GM18868 (cell line): ENCODE results near the gene EDA.

Source experiments
- ATAC-seq: cut with Tn5 transposase; IDR thresholded peaks from one replicate; pipeline ENCODE4 v1.9.1; 2021; ENCODE audit warnings: mild to moderate bottlenecking, moderate library complexity; ENCODE audit not compliant: unreplicated experiment

EDA gene

GRCh38 chrX:69615779-69616456 is at the start of gene EDA:
Gene EDA, plus strand, starts transcription at chrX:69616113.
- peak; percentile 87 for ATAC-seq

GRCh38 chrX:69568828-69569227 is 47.1 kb upstream of the EDA start:
- ATAC-seq, result no peak

DNA sequence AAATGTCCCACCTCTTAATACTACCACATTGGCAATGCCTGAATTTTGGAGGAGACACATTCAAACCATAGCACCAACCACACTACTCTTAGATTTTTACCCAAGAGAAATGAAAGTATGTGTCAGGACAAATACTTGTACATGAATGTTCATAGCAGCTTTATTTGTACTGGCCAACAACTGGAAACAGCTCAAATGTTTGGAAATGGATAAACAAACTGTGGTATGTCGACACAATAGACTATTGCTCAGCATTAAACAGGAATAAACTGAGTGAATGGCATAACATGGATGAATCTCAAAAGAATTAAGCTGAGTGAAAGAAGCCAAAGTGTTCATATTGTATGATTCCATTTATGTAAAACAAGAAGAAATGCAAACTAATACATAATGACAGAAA is 18.5 kb upstream of the EDA start:
- ATAC-seq, result no peak

- ATAC-seq, result no peak
Observed at GRCh38 chrX:69600182-69600581, 15.7 kb upstream of the EDA start.

- no peak for ATAC-seq
Observed at GRCh38 chrX:69603566-69604194, 12.2 kb upstream of the EDA start.

GRCh38 chrX:69605521-69605920 is 10.4 kb upstream of the EDA start:
- no peak for ATAC-seq

DNA sequence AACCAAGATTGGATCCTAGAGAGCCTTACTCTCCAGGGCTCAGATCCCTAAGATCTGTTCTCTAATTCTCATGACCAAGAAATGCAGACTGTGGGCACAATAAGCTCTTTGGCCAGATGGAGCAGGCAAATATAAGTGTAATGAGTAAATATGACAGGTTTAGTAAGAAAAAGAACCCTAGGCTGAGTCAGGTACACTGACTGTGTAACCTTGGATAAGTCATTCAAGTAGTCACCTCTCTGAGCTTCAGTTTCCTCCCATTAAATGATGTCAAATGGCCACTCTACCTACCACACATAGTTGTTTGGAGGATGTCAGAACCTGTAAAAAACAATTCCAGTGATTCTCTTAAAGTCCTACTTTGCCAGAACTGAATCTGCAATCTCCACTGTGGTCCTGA is 8.3 kb upstream of the EDA start:
- no peak for ATAC-seq

GRCh38 chrX:69613946-69614345 is 2.0 kb upstream of the EDA start:
- no peak for ATAC-seq

GRCh38 chrX:69614886-69615285 is 1.0 kb upstream of the EDA start:
- no peak for ATAC-seq

- ATAC-seq, result no peak
Observed at GRCh38 chrX:69615342-69615741, 571 bp upstream of the EDA start.

DNA sequence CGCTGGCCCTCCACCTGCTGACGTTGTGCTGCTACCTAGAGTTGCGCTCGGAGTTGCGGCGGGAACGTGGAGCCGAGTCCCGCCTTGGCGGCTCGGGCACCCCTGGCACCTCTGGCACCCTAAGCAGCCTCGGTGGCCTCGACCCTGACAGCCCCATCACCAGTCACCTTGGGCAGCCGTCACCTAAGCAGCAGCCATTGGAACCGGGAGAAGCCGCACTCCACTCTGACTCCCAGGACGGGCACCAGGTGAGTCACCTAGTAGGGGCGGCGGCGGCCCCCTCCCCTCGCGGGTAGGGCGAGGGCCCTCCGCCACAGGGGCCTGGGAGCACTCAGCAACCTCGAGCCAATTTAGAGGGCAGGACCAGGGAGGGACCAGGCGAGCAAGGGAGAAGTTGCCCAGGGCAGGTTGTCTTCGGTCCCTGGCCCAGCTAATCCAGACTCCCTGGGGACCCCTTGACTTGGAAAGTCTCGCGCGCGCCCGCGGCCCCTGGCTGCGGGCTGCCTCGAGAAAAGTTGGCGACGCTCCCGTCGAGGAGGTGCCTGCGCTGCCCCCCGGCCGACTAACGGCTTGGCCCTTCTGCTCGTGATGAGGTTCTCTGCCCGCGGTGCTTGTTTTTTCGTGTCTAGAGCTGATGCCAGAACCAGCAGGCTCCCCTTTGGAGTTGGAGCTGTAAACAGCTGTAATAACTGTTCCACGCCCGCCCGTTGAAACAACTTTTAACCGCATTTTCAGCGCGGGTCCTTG is 717 bp downstream of the EDA start:
- ATAC-seq, result no peak

GRCh38 chrX:69618803-69619202 is 2.9 kb downstream of the EDA start:
- no peak for ATAC-seq

DNA sequence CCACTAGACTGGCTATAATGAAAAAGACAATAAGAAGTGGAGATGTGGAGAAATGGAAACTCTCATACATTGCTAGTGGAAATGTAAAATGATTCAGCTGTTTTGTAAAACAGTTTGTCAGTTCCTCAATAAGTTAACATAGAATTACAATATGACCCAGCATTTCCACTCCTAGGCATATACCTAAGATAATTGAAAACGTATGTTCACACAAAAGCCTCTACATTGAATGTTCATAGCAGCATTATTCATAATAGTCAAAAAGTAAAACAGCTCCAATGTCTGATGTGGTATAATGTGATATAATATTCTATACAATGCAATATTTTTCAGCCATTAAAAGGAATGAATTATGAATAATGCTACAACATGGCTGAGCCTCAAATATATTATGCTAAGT is 10.2 kb downstream of the EDA start:
- no peak for ATAC-seq

DNA sequence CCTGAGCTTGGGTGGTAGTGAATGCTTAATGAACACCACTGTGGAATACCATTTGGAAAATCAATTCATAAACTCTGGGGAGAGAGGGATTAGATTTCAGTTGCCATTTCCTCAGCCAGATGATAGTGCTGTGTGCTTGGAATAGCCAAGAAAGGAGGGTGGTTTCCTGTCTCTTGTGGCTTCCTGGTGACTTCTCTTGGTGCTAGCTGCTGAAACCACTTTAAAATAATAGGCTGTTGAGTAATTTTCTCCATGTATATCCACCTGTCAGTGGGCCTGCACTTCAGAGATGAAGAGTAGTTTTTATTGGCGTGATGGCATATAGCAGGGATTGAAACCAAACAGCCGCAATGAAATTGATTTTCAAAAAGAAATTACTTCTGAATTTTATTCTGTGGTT is 11.8 kb downstream of the EDA start:
- no peak for ATAC-seq

GRCh38 chrX:69630147-69630546 is 14.2 kb downstream of the EDA start:
- ATAC-seq, result no peak

- no peak for ATAC-seq
Observed at GRCh38 chrX:69664693-69665092, 48.8 kb downstream of the EDA start.

DNA sequence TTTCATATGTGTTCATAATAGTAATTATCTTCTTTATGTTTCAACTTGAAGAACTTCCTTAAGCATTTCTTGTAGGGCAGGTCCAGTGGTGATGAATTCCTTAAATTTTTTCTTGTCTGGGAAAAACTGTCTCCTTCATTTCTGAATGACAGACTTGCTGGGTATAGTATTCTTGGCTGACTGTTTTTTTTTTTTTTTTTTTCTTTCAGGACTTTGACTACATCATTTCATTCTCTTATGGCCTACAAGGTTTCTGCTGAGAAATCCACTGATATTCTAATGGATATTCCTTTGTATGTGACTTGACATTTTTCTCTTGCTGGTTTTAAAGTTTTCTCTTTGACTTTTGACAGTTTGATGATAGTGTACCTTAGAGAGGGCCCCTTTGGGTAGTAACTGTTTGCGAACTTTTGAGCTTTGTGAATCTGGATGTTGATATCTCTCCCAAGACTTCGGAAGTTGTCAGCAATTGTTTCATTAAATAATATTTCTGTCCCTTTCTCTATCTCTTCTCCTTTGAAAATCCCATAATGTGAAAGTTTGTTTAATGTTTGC is 54.2 kb downstream of the EDA start:
- ATAC-seq, result no peak

- ATAC-seq, result no peak
Observed at GRCh38 chrX:69674891-69675290, 59.0 kb downstream of the EDA start.

GRCh38 chrX:69705818-69706217 is 89.9 kb downstream of the EDA start:
- no peak for ATAC-seq

- ATAC-seq, result no peak
Observed at GRCh38 chrX:69718102-69718501, 102.2 kb downstream of the EDA start.

- no peak for ATAC-seq
Observed at GRCh38 chrX:69724307-69724706, 108.4 kb downstream of the EDA start.

GRCh38 chrX:69740317-69740716 is 124.4 kb downstream of the EDA start:
- no peak for ATAC-seq
